ENCODE data around the gene NENF.

NENF gene

DNA sequence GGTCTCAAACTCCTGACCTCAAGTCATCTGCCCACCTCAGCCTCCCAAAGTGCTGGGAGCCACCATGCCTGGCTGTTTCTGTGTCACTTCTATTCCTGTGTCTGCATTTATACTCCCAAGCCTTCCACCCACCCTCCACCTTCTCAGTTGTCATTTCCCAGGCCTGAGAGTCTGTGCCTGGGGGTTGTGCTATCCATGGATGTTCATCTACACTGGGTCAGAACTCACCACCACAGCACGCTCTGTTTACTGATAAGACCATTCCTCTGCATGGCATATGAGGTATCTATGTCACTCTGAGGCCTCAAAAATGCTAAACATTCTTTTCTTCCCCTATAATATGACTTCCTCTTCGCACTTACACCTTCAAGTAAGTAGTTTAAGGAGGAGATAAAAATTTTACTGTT lies 6.1 kb downstream of the NENF start:
- no peak for TF ChIP-seq CTCF (conservative IDR thresholded peaks at IDR 0.05; ENCODE audit: low read depth, low read length)
- Histone ChIP-seq H3K27ac (no peak overlapping the region), H3K4me2 (no peak overlapping the region), H3K4me3 (IDR thresholded peaks at IDR 0.05; ENCODE audit: insufficient read depth, low read depth, low read length) (no peak overlapping the region), H3K36me3 (ENCODE audit: insufficient read depth) (no peaks in the 10 kb centered on the region), H4K20me1 (ENCODE audit: insufficient read depth) (no peaks in the 10 kb centered on the region), H3K9ac (no peak overlapping the region), H3K4me1 (ENCODE audit: low read depth, poor library complexity, severe bottlenecking) (peaks cover 4% of the 10 kb centered on the region), H3K79me2 (ENCODE audit: insufficient read depth, low read depth) (no peaks in the 10 kb centered on the region), H3K27me3 (ENCODE audit: insufficient read depth, low read depth) (no peaks in the 10 kb centered on the region), H2AFZ (ENCODE audit: low read depth) (no peak overlapping the region)

GRCh38 chr1:212440419-212440818 lies 7.7 kb downstream of the NENF start:
- no peak overlapping the region for H2AFZ ChIP-seq (ENCODE audit: low read depth)
- no peak overlapping the region for H3K27ac ChIP-seq
- peaks cover 4% of the 10 kb centered on the region for H3K4me1 ChIP-seq (ENCODE audit: low read depth, poor library complexity, severe bottlenecking)
- H3K4me3 ChIP-seq (IDR thresholded peaks at IDR 0.05; ENCODE audit: insufficient read depth, low read depth, low read length), result no peak overlapping the region
- TF ChIP-seq CTCF (conservative IDR thresholded peaks at IDR 0.05; ENCODE audit: low read depth, low read length), result no peak
- H3K9ac ChIP-seq, result no peak overlapping the region
- no peak overlapping the region for H3K4me2 ChIP-seq
- no peaks in the 10 kb centered on the region for H3K79me2 ChIP-seq (ENCODE audit: insufficient read depth, low read depth)
- H4K20me1 ChIP-seq (ENCODE audit: insufficient read depth), result no peaks in the 10 kb centered on the region
- H3K36me3 ChIP-seq (ENCODE audit: insufficient read depth), result no peaks in the 10 kb centered on the region
- no peaks in the 10 kb centered on the region for H3K27me3 ChIP-seq (ENCODE audit: insufficient read depth, low read depth)

DNA sequence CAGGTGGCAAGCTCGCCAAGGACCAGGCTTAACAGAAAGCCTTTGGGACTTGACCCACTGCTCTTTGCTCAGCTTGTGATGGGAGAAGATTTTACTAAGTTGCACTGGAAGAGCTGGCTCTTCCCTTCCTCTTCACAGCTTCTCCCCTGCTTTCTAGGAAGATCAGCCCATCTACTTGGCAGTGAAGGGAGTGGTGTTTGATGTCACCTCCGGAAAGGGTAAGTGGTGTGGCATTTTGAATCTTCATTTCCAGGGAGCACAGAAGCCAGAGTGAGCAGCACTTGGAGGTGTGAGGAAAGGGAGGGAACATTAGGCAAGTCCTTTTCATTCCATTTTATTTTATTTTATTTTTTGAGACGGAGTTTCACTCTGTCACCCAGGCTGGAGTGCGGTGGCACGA lies 9.7 kb downstream of the NENF start:
- H4K20me1 ChIP-seq (ENCODE audit: insufficient read depth), result no peaks in the 10 kb centered on the region
- H3K4me3 ChIP-seq (IDR thresholded peaks at IDR 0.05; ENCODE audit: insufficient read depth, low read depth, low read length), result no peak overlapping the region
- no peaks in the 10 kb centered on the region for H3K36me3 ChIP-seq (ENCODE audit: insufficient read depth)
- no peak overlapping the region for H3K4me2 ChIP-seq
- H3K27ac ChIP-seq, result no peak overlapping the region
- no peak overlapping the region for H3K9ac ChIP-seq
- H3K27me3 ChIP-seq (ENCODE audit: insufficient read depth, low read depth), result no peaks in the 10 kb centered on the region
- H2AFZ ChIP-seq (ENCODE audit: low read depth), result no peak overlapping the region
- no peaks in the 10 kb centered on the region for H3K79me2 ChIP-seq (ENCODE audit: insufficient read depth, low read depth)
- peaks cover 4% of the 10 kb centered on the region for H3K4me1 ChIP-seq (ENCODE audit: low read depth, poor library complexity, severe bottlenecking)
- no peak for TF ChIP-seq CTCF (conservative IDR thresholded peaks at IDR 0.05; ENCODE audit: low read depth, low read length)

DNA sequence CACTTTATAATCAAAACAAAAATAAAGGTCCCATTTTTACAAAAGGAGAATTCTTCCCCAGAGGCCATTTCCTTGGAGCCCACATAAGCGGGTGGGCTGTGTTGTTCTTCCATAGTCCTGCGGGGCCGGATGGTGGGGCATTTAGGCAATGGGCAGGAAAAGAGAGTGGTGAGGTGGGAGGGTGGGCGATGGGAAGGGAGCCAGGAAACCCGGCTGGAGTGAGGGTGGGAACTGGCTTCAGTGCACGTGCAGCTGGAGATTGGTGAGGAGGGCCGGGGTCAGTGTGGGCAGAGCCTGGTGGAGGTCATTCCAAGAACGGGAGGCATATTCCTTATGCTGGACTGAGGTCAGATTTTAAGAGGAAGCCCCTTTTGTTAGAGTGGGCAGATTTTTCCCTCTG lies 13.6 kb downstream of the NENF start:
- H3K9ac ChIP-seq, result no peak overlapping the region
- peaks cover 3% of the 10 kb centered on the region for H3K4me1 ChIP-seq (ENCODE audit: low read depth, poor library complexity, severe bottlenecking)
- H3K27ac ChIP-seq, result no peak overlapping the region
- no peaks in the 10 kb centered on the region for H3K36me3 ChIP-seq (ENCODE audit: insufficient read depth)
- H4K20me1 ChIP-seq (ENCODE audit: insufficient read depth), result no peaks in the 10 kb centered on the region
- H2AFZ ChIP-seq (ENCODE audit: low read depth), result no peak overlapping the region
- H3K4me3 ChIP-seq (IDR thresholded peaks at IDR 0.05; ENCODE audit: insufficient read depth, low read depth, low read length), result no peak overlapping the region
- no peak overlapping the region for H3K4me2 ChIP-seq
- no peaks in the 10 kb centered on the region for H3K27me3 ChIP-seq (ENCODE audit: insufficient read depth, low read depth)
- no peak for TF ChIP-seq CTCF (conservative IDR thresholded peaks at IDR 0.05; ENCODE audit: low read depth, low read length)
- no peaks in the 10 kb centered on the region for H3K79me2 ChIP-seq (ENCODE audit: insufficient read depth, low read depth)

- no peak overlapping the region for H2AFZ ChIP-seq (ENCODE audit: low read depth)
- no peaks in the 10 kb centered on the region for H4K20me1 ChIP-seq (ENCODE audit: insufficient read depth)
- H3K27ac ChIP-seq, result no peak overlapping the region
- H3K4me3 ChIP-seq (IDR thresholded peaks at IDR 0.05; ENCODE audit: insufficient read depth, low read depth, low read length), result no peak overlapping the region
- H3K36me3 ChIP-seq (ENCODE audit: insufficient read depth), result no peaks in the 10 kb centered on the region
- H3K79me2 ChIP-seq (ENCODE audit: insufficient read depth, low read depth), result no peaks in the 10 kb centered on the region
- no peaks in the 10 kb centered on the region for H3K4me1 ChIP-seq (ENCODE audit: low read depth, poor library complexity, severe bottlenecking)
- no peak for TF ChIP-seq CTCF (conservative IDR thresholded peaks at IDR 0.05; ENCODE audit: low read depth, low read length)
- H3K4me2 ChIP-seq, result no peak overlapping the region
- no peaks in the 10 kb centered on the region for H3K27me3 ChIP-seq (ENCODE audit: insufficient read depth, low read depth)
- H3K9ac ChIP-seq, result no peak overlapping the region
Observed at GRCh38 chr1:212447478-212447877, 14.8 kb downstream of the NENF start.
